SK-N-SH (cell line): ENCODE data around the gene MLLT10. TPM values are rescaled to one million over a fixed set of nuclear protein-coding genes. Genes with fewer than 3 reads are reported as not detected.

Experiments
- CTCF ChIA-PET: fragments of 300-600, 350-600 bp; formaldehyde crosslinking; extraction: SDS; loops from one replicate; lab custom pipeline; 2021; lab: Yijun Ruan, JAX
- POLR2A ChIA-PET: fragments of 350-600 bp; sonication (Branson Sonifier 250); formaldehyde crosslinking; extraction: SDS; loops from one replicate; lab custom pipeline; 2020; ENCODE audit warnings: antibody characterized with exemption, inconsistent platforms; lab: Yijun Ruan, JAX
- DNase-seq: peaks from one replicate; pipeline ENCODE4 v3.0.0; 2012
- H2AFZ ChIP-seq: fragments of 200-600 bp; sonication (generic); 2 replicates; pipeline ENCODE4 v1.8.1; 2016; ENCODE audit warnings: antibody characterized with exemption, mild to moderate bottlenecking, low read depth
- H3F3A ChIP-seq: fragments of 200-600 bp; sonication (generic); replicated peaks from 2 replicates; pipeline ENCODE3; 2016; ENCODE audit warnings: antibody characterized with exemption, mild to moderate bottlenecking; ENCODE audit not compliant: insufficient read depth
- H3K27ac ChIP-seq, 2 experiments: fragments of 200-500 bp in 1 of 2; fragments of 200-600 bp in 1 of 2; sonication (Bioruptor generic) in 1 of 2; sonication (generic), shearing (Covaris generic) in 1 of 2; 2 replicates each; pipeline versions ENCODE4 v1.5.1 to v1.6.1; 2014 to 2016; ENCODE audit warnings: low read depth in 2 of 2, inconsistent platforms in 1 of 2, low read length in 1 of 2, mild to moderate bottlenecking in 1 of 2, mixed read lengths in 1 of 2
- H3K27me3 ChIP-seq: fragments of 200-600 bp; sonication (generic), shearing (Covaris generic); 2 replicates; pipeline ENCODE4 v1.6.1; 2016; ENCODE audit warnings: mixed run types; ENCODE audit not compliant: insufficient read depth
- H3K36me3 ChIP-seq, 2 experiments: fragments of 200-500 bp in 1 of 2; fragments of 200-600 bp in 1 of 2; sonication (Bioruptor generic) in 1 of 2; sonication (generic) in 1 of 2; replicated peaks in 1 of 2; 2 replicates each; pipeline versions ENCODE3 to v1.5.1; 2014 to 2016; ENCODE audit warnings: low read length in 1 of 2, mild to moderate bottlenecking in 1 of 2; ENCODE audit not compliant: insufficient read depth in 2 of 2, control insufficient read depth in 1 of 2
- H3K4me1 ChIP-seq, 2 experiments: fragments of 200-500 bp in 1 of 2; fragments of 200-600 bp in 1 of 2; sonication (Bioruptor generic) in 1 of 2; sonication (generic), shearing (Covaris generic) in 1 of 2; 2 replicates each; pipeline versions ENCODE4 v1.5.1 to v1.6.1; 2014 to 2016; ENCODE audit warnings: low read depth in 1 of 2, low read length in 1 of 2, mixed run types in 1 of 2; ENCODE audit not compliant: insufficient read depth in 2 of 2, control insufficient read depth in 1 of 2
- H3K4me2 ChIP-seq: fragments of 200-600 bp; sonication (generic), shearing (Covaris generic); 2 replicates; pipeline ENCODE4 v1.6.1; 2017; ENCODE audit warnings: mixed run types
- H3K4me3 ChIP-seq, 2 experiments: fragments of 200-500 bp in 1 of 2; fragments of 200-600 bp in 1 of 2; sonication (Bioruptor generic) in 1 of 2; sonication (generic), shearing (Covaris generic) in 1 of 2; 2 replicates each; pipeline versions ENCODE4 v1.5.1 to v1.8.1; 2014 to 2016; ENCODE audit warnings: low read depth in 2 of 2, inconsistent platforms in 1 of 2, low read length in 1 of 2, mild to moderate bottlenecking in 1 of 2, mixed read lengths in 1 of 2, moderate library complexity in 1 of 2
- H3K79me2 ChIP-seq: fragments of 200-600 bp; sonication (generic); 2 replicates; pipeline ENCODE4 v1.8.1; 2017; ENCODE audit warnings: mild to moderate bottlenecking; ENCODE audit not compliant: insufficient read depth
- H3K9ac ChIP-seq: fragments of 200-600 bp; sonication (generic); 2 replicates; pipeline ENCODE4 v1.6.1; 2017; ENCODE audit warnings: mixed run types
- H3K9me2 ChIP-seq: fragments of 200-600 bp; sonication (generic); 2 replicates; pipeline ENCODE4 v1.6.1; 2017; ENCODE audit warnings: mixed run types
- H3K9me3 ChIP-seq: fragments of 200-600 bp; sonication (generic); 2 replicates; pipeline ENCODE4 v1.6.1; 2017; ENCODE audit warnings: mixed run types, mild to moderate bottlenecking, moderate library complexity
- H4K20me1 ChIP-seq: fragments of 200-600 bp; sonication (generic); 2 replicates; pipeline ENCODE4 v1.6.1; 2017; ENCODE audit warnings: mild to moderate bottlenecking, mixed run types; ENCODE audit not compliant: insufficient read depth
- ELF1 ChIP-seq: IDR thresholded peaks from 2 replicates; pipeline ENCODE4 v1.4.0; 2012
- EP300 ChIP-seq, 2 experiments: IDR thresholded peaks; 2 replicates each; pipeline versions ENCODE4 v1.4.0 to v1.6.1; 2012; ENCODE audit warnings: borderline replicate concordance in 1 of 2, low read depth in 1 of 2, low read length in 1 of 2
- EZH2phosphoT487 ChIP-seq: fragments of 200-600 bp; sonication (generic); IDR thresholded peaks from 2 replicates; pipeline ENCODE4 v1.6.1; 2017; ENCODE audit warnings: low read depth, mixed run types, mild to moderate bottlenecking, antibody characterized with exemption, moderate library complexity, borderline replicate concordance
- FOSL2 ChIP-seq: IDR thresholded peaks from 2 replicates; pipeline ENCODE4 v1.4.0; 2012; ENCODE audit warnings: low read depth, mild to moderate bottlenecking, moderate library complexity, borderline replicate concordance
- MXI1 ChIP-seq: IDR thresholded peaks from 2 replicates; pipeline ENCODE4 v1.6.1; 2012; ENCODE audit warnings: mild to moderate bottlenecking, low read depth, low read length, improper control_type of control experiment
- NFIC ChIP-seq: IDR thresholded peaks from 2 replicates; pipeline ENCODE4 v1.4.0; 2012; ENCODE audit warnings: borderline replicate concordance
- RCOR1 ChIP-seq: fragments of 150-350 bp; IDR thresholded peaks from 2 replicates; pipeline ENCODE4 v1.6.1; 2017; ENCODE audit warnings: antibody characterized with exemption, low read length
- USF2 ChIP-seq: fragments of 150-350 bp; IDR thresholded peaks from 2 replicates; pipeline ENCODE4 v1.6.1; 2017; ENCODE audit warnings: antibody characterized with exemption, low read length, low read depth, borderline replicate concordance
- YY1 ChIP-seq: IDR thresholded peaks from 2 replicates; pipeline ENCODE4 v1.4.0; 2012; ENCODE audit warnings: low read depth, mild to moderate bottlenecking
- WGBS: methylation state at CpG from one replicate; pipeline ENCODE4 v1.1.6; 2017; ENCODE audit warnings: low lambda C conversion rate; 5-methylcytosine and 5-hydroxymethylcytosine counted together
- polyA plus RNA-seq, 3 experiments: library from polyadenylated mRNA; depleted of rRNA; stranded (reverse); fragments of >200 nt; gene quantifications; 2 replicates each; pipeline ENCODE4 v1.2.3, GENCODE V29; 2012
- TF ChIP-seq, protein P1 (sequence below): IDR thresholded peaks from 2 replicates; pipeline ENCODE4; 2012
- TF ChIP-seq, protein P2 (sequence below): fragments of 150-350 bp; IDR thresholded peaks from 2 replicates; pipeline ENCODE4 v1.6.1; 2016; ENCODE audit warnings: mild to moderate bottlenecking, low read depth, low read length

MLLT10 gene
- polyA plus RNA-seq, 1 of the 3 experiments (the other 2 are of a cell fraction): 26.0 TPM

- Histone ChIP-seq H3K36me3 (peaks cover 10 to 30% of the 10 kb centered on the region in 2 experiments), H3K4me2 (no peak overlapping the region), H3K27ac (no peak overlapping the region), H3K4me3 (no peak overlapping the region), H3K9me2 (no peaks in the 10 kb centered on the region), H4K20me1 (no peaks in the 10 kb centered on the region), H3K4me1 (no peaks in the 10 kb centered on the region), H3K9me3 (no peaks in the 10 kb centered on the region), H3K27me3 (no peaks in the 10 kb centered on the region), H3K79me2 (peaks cover 36% of the 10 kb centered on the region; the same call in 1 of the 2 replicates), H3F3A (no peaks in the 10 kb centered on the region), H2AFZ (no peak overlapping the region), H3K9ac (no peak overlapping the region)
- 91% methylated on average over 3 of the region's 3 CpGs for WGBS
- DNase-seq: no peak
- CTCF ChIA-PET: interaction anchor here (0.7 to 1.5 kb wide), 4 partner anchors 9 to 44 kb away, joined by 3 to 4 read pairs (median 3); no protein-coding TSS in a partner anchor
- no peak for TF ChIP-seq ELF1
- POLR2A ChIA-PET: no interaction called here
Measured at GRCh38 chr10:21681156-21681555, 147.1 kb downstream of the MLLT10 start.

DNA sequence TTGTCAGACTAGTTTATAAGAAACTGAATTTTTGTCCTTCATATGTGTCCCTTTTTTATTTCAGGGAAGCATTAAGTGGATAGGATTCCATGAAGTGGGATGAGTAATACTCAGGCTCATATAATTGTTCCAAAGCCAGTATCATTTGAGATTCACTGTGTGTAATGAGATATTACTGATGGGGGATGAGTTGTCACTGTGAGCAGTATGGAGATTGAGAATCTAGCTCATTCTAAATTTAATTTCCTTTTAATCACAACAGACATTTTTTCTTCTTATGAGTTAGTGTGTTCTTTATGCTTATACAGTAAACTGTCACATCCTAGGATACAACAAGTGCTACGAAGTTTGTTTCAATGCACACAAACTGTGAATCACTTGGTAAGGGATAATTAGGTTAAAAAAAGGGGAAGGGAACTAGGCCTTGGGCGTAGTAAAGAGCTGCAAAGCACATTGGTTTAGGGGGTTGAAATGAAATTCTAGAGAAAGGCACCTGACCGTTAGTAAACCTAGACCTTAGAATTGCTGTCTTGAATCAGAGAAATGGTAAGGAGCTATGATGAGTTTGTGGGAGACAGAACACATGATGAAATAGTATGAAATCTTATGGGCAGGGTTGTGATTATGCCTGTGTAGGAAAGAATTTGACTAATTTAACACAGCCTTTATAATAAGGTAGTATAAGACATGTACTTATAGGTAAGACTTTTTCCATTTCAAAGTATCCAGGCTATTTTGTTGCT, 153.4 kb downstream of the MLLT10 start:
- POLR2A ChIA-PET: no interaction called here

DNA sequence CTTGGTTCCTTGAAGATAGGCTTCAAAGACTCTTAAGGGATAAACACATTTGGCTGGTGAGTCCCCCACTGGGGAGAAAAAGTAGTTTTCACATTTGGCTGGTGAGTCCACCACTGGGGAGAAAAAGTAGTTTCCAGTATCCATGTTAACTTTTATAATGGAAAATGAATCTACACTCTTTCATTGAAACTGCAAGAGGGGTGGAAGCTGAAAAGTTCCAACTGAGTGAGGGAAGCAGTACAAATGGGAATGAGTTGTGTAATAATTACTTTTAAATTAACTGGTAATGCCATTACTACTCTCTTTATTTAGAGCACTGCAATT, 153.9 kb downstream of the MLLT10 start:
- no peak overlapping the region for H3K4me3 ChIP-seq
- H3K9me3 ChIP-seq: no peaks in the 10 kb centered on the region
- ChIA-PET CTCF (interaction anchor here (0.6 to 1.5 kb wide), 2 partner anchors 24 to 37 kb away, joined by 4 read pairs; no protein-coding TSS in a partner anchor), POLR2A (no interaction called here)
- no peaks in the 10 kb centered on the region for H3F3A ChIP-seq
- no peaks in the 10 kb centered on the region for H4K20me1 ChIP-seq
- H3K4me2 ChIP-seq: no peak overlapping the region
- TF ChIP-seq, protein P1, sequence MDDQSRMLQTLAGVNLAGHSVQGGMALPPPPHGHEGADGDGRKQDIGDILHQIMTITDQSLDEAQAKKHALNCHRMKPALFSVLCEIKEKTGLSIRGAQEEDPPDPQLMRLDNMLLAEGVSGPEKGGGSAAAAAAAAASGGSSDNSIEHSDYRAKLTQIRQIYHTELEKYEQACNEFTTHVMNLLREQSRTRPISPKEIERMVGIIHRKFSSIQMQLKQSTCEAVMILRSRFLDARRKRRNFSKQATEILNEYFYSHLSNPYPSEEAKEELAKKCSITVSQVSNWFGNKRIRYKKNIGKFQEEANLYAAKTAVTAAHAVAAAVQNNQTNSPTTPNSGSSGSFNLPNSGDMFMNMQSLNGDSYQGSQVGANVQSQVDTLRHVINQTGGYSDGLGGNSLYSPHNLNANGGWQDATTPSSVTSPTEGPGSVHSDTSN: no peak
- TF ChIP-seq NFIC (no peak), ELF1 (no peak), EP300 (IDR thresholded peaks at IDR 0.05; ENCODE audit: borderline replicate concordance in 1 of 2, low read depth in 1 of 2, low read length in 1 of 2) (no peak), RCOR1 (no peak), YY1 (no peak), USF2 (no peak)
- TF ChIP-seq, protein P2, sequence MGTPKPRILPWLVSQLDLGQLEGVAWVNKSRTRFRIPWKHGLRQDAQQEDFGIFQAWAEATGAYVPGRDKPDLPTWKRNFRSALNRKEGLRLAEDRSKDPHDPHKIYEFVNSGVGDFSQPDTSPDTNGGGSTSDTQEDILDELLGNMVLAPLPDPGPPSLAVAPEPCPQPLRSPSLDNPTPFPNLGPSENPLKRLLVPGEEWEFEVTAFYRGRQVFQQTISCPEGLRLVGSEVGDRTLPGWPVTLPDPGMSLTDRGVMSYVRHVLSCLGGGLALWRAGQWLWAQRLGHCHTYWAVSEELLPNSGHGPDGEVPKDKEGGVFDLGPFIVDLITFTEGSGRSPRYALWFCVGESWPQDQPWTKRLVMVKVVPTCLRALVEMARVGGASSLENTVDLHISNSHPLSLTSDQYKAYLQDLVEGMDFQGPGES: no peak
- peaks cover 0 to 11% of the 10 kb centered on the region in 2 experiments; a peak in 1 of 4 replicates for H3K4me1 ChIP-seq
- no peaks in the 10 kb centered on the region for H3K9me2 ChIP-seq
- peaks cover 19 to 21% of the 10 kb centered on the region in 2 experiments for H3K36me3 ChIP-seq
- peaks cover 16% of the 10 kb centered on the region; the same call in 1 of the 2 replicates for H3K79me2 ChIP-seq
- H3K27ac ChIP-seq: no peak overlapping the region
- H3K27me3 ChIP-seq: no peaks in the 10 kb centered on the region
- no peak overlapping the region for H3K9ac ChIP-seq
- no peak overlapping the region for H2AFZ ChIP-seq
- no peak for DNase-seq

More for the DNA sequence above, 153.4 kb downstream of the MLLT10 start:
- CTCF ChIA-PET: interaction anchor here (0.6 to 1.5 kb wide), 2 partner anchors 25 to 37 kb away, joined by 4 read pairs; no protein-coding TSS in a partner anchor
- no peak for TF ChIP-seq EZH2phosphoT487
- no peak for TF ChIP-seq NFIC
- TF ChIP-seq FOSL2: 0 out of 2 replicates have a peak, but pooled peaks have one; percentile 7
- TF ChIP-seq, protein P1: 0 out of 2 replicates have a peak, but pooled peaks have one; percentile 22
- no peak for TF ChIP-seq MXI1
- Histone ChIP-seq H3K9ac (no peak overlapping the region), H3K27ac (peak overlapping the region in 1 of 2 experiments; percentile 14; a peak in 1 of 4 replicates), H3K36me3 (peaks cover 15 to 26% of the 10 kb centered on the region in 2 experiments), H2AFZ (no peak overlapping the region), H3K4me2 (no peak overlapping the region), H4K20me1 (no peaks in the 10 kb centered on the region), H3K4me3 (no peak overlapping the region), H3K4me1 (peaks cover 0 to 11% of the 10 kb centered on the region in 2 experiments; a peak in 1 of 4 replicates), H3K79me2 (peaks cover 16% of the 10 kb centered on the region; the same call in 1 of the 2 replicates), H3F3A (no peaks in the 10 kb centered on the region), H3K27me3 (no peaks in the 10 kb centered on the region), H3K9me2 (no peaks in the 10 kb centered on the region), H3K9me3 (no peaks in the 10 kb centered on the region)
- DNase-seq: no peak
- WGBS: 92% methylated on average over 3 of the region's 3 CpGs
